Adipocyte (in vitro differentiated cells): ENCODE data around the gene WDR38.
A peak's percentile ranks its signal among the peaks of the same experiment; 100 is the strongest.

Experiments
- DNase-seq: peaks from one replicate; pipeline ENCODE4 v3.0.0-alpha.2; 2015; ENCODE audit warnings: low read depth
- H3K27me3 ChIP-seq: replicated peaks from 2 replicates; pipeline ENCODE4 v1.7.0; 2013; ENCODE audit warnings: mild to moderate bottlenecking, low read length, moderate library complexity; ENCODE audit not compliant: control insufficient read depth, insufficient read depth
- H3K36me3 ChIP-seq: 2 replicates; pipeline ENCODE4 v1.7.0; 2013; ENCODE audit warnings: low read length, mild to moderate bottlenecking, moderate library complexity; ENCODE audit not compliant: control insufficient read depth, insufficient read depth, severe bottlenecking
- H3K4me1 ChIP-seq: 2 replicates; pipeline ENCODE4 v1.7.0; 2013; ENCODE audit warnings: mild to moderate bottlenecking, low read length, moderate library complexity; ENCODE audit not compliant: control insufficient read depth, insufficient read depth
- H3K4me3 ChIP-seq: 2 replicates; pipeline ENCODE4 v1.7.0; 2013; ENCODE audit warnings: mild to moderate bottlenecking, low read length, moderate library complexity
- H3K9ac ChIP-seq: 2 replicates; pipeline ENCODE4 v1.7.0; 2013; ENCODE audit warnings: mild to moderate bottlenecking, low read length, moderate library complexity
- H3K9me3 ChIP-seq: 2 replicates; pipeline ENCODE4 v1.7.0; 2013; ENCODE audit warnings: mild to moderate bottlenecking, low read length, moderate library complexity; ENCODE audit not compliant: control insufficient read depth

The WDR38 gene

GRCh38 chr9:124852121-124852828 lies 985 bp upstream of the WDR38 start:
- Histone ChIP-seq H3K4me3 (peak overlapping the region; percentile 76), H3K9me3 (no peaks in the 10 kb centered on the region), H3K9ac (peak overlapping the region; percentile 72), H3K4me1 (peaks cover 7% of the 10 kb centered on the region), H3K36me3 (peaks cover 9% of the 10 kb centered on the region), H3K27me3 (no peaks in the 10 kb centered on the region)
- no peak for DNase-seq

GRCh38 chr9:124853605-124854143 lies 414 bp downstream of the WDR38 start:
- Histone ChIP-seq H3K9me3 (no peaks in the 10 kb centered on the region), H3K9ac (peak overlapping the region; percentile 72), H3K27me3 (no peaks in the 10 kb centered on the region), H3K4me1 (peaks cover 7% of the 10 kb centered on the region), H3K36me3 (peaks cover 23% of the 10 kb centered on the region), H3K4me3 (peak overlapping the region; percentile 76)
- DNase-seq = no peak

- Histone ChIP-seq H3K36me3 (peaks cover 28% of the 10 kb centered on the region), H3K27me3 (no peaks in the 10 kb centered on the region), H3K4me3 (no peak overlapping the region), H3K9ac (no peak overlapping the region), H3K9me3 (no peaks in the 10 kb centered on the region), H3K4me1 (peaks cover 12% of the 10 kb centered on the region)
- DNase-seq = no peak
Measured at GRCh38 chr9:124854161-124854560, 901 bp downstream of the WDR38 start.

GRCh38 chr9:124854822-124855221 lies 1.6 kb downstream of the WDR38 start:
- no peak for DNase-seq
- Histone ChIP-seq H3K9me3 (no peaks in the 10 kb centered on the region), H3K9ac (no peak overlapping the region)

GRCh38 chr9:124855566-124855943 lies 2.3 kb downstream of the WDR38 start:
- Histone ChIP-seq H3K9me3 (no peaks in the 10 kb centered on the region), H3K9ac (no peak overlapping the region), H3K4me3 (no peak overlapping the region), H3K4me1 (peaks cover 26% of the 10 kb centered on the region), H3K27me3 (no peaks in the 10 kb centered on the region), H3K36me3 (peaks cover 42% of the 10 kb centered on the region)
- DNase-seq = no peak

More at GRCh38 chr9:124854822-124855221, 1.6 kb downstream of the WDR38 start:
- peaks cover 34% of the 10 kb centered on the region for H3K36me3 ChIP-seq
- H3K27me3 ChIP-seq = no peaks in the 10 kb centered on the region
- no peak overlapping the region for H3K4me3 ChIP-seq
- H3K4me1 ChIP-seq = peaks cover 18% of the 10 kb centered on the region

- peak; percentile 28 for DNase-seq
Measured at GRCh38 chr9:124855944-124856765, 2.9 kb downstream of the WDR38 start.

GRCh38 chr9:124857533-124858162 lies 4.4 kb downstream of the WDR38 start:
- Histone ChIP-seq H3K4me1 (peaks cover 29% of the 10 kb centered on the region), H3K27me3 (no peaks in the 10 kb centered on the region), H3K9me3 (no peaks in the 10 kb centered on the region), H3K36me3 (peaks cover 46% of the 10 kb centered on the region), H3K4me3 (no peak overlapping the region), H3K9ac (no peak overlapping the region)
- DNase-seq = no peak

More at GRCh38 chr9:124855944-124856765, 2.9 kb downstream of the WDR38 start:
- no peaks in the 10 kb centered on the region for H3K9me3 ChIP-seq
- peaks cover 46% of the 10 kb centered on the region for H3K36me3 ChIP-seq
- peaks cover 32% of the 10 kb centered on the region for H3K4me1 ChIP-seq
- no peaks in the 10 kb centered on the region for H3K27me3 ChIP-seq
- H3K4me3 ChIP-seq = no peak overlapping the region
- H3K9ac ChIP-seq = no peak overlapping the region

GRCh38 chr9:124858330-124859046 lies 5.2 kb downstream of the WDR38 start:
- Histone ChIP-seq H3K9ac (peak overlapping the region; percentile 99), H3K4me1 (peaks cover 27% of the 10 kb centered on the region), H3K9me3 (no peaks in the 10 kb centered on the region), H3K36me3 (peaks cover 46% of the 10 kb centered on the region), H3K27me3 (no peaks in the 10 kb centered on the region), H3K4me3 (no peak overlapping the region)
- no peak for DNase-seq

GRCh38 chr9:124859803-124860581 lies 6.7 kb downstream of the WDR38 start:
- Histone ChIP-seq H3K9me3 (no peaks in the 10 kb centered on the region), H3K4me3 (peak overlapping the region; percentile 94), H3K4me1 (peaks cover 30% of the 10 kb centered on the region), H3K36me3 (peaks cover 46% of the 10 kb centered on the region), H3K9ac (peak overlapping the region; percentile 99), H3K27me3 (no peaks in the 10 kb centered on the region)
- DNase-seq = no peak
